Large intestine (tissue), 3 donors: ENCODE measurements around the gene DCST1. TPM values are rescaled to one million over a fixed set of nuclear protein-coding genes. Genes with fewer than 3 reads are reported as not detected.

Experiments
- DNase-seq, 2 donors: peaks; one replicate each; pipeline versions ENCODE4 v3.0.0 to v3.0.0-alpha.2; 2013
- H3K27ac ChIP-seq: one replicate; pipeline ENCODE4 v1.5.1; 2013; ENCODE audit warnings: low read length
- H3K27me3 ChIP-seq: 2 replicates; pipeline ENCODE4 v1.6.1; 2013; ENCODE audit warnings: low read length; ENCODE audit not compliant: control insufficient read depth, insufficient read depth
- H3K36me3 ChIP-seq: 2 replicates; pipeline ENCODE4 v1.6.1; 2013; ENCODE audit warnings: low read length; ENCODE audit not compliant: control insufficient read depth, insufficient read depth
- H3K4me1 ChIP-seq: one replicate; pipeline ENCODE4 v1.6.1; 2013; ENCODE audit warnings: low read length; ENCODE audit not compliant: control insufficient read depth, insufficient read depth
- H3K4me3 ChIP-seq: one replicate; pipeline ENCODE4 v1.5.1; 2013; ENCODE audit warnings: low read length
- H3K9me3 ChIP-seq: one replicate; pipeline ENCODE4 v1.6.1; 2013; ENCODE audit warnings: mild to moderate bottlenecking, low read depth, low read length, moderate library complexity; ENCODE audit not compliant: control insufficient read depth
- WGBS: methylation state at CpG from one replicate; pipeline ENCODE4 v1.1.5; 2013; ENCODE audit warnings: low lambda C conversion rate; ENCODE audit not compliant: insufficient coverage; 5-methylcytosine and 5-hydroxymethylcytosine counted together
- polyA plus RNA-seq: library from polyadenylated mRNA; unstranded; fragments of 120-200 nt; gene quantifications from one replicate; pipeline ENCODE4 v1.2.1, GENCODE V29; 2013

DCST1 gene
- polyA plus RNA-seq, 1 donor = 0.88 TPM

DNA sequence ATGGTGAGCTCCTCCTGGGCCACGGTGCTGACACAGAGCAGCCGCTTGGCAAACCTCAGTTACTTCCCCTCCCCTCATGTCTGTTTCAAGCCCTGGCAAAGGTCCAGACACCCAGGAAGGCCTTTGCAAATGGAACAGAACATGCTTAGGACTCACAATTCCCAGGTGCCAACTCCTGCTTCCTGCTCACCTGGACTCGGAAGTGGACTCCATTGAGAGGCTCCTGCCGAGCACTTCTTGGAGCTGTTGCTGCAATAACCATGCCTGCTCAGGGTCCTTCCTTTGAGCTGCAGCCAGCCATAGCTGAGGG lies 10.7 kb upstream of the DCST1 start:
- H3K27me3 ChIP-seq = no peaks in the 10 kb centered on the region
- no CpG with 5 or more reads among the region's 4 CpGs for WGBS
- H3K4me1 ChIP-seq = peaks cover 12% of the 10 kb centered on the region
- no peak overlapping the region for H3K27ac ChIP-seq
- H3K4me3 ChIP-seq = no peak overlapping the region
- H3K36me3 ChIP-seq = no peaks in the 10 kb centered on the region
- DNase-seq = no peak
- H3K9me3 ChIP-seq = no peaks in the 10 kb centered on the region

GRCh38 chr1:155023627-155024026 lies 10.0 kb upstream of the DCST1 start:
- Histone ChIP-seq H3K27me3 (no peaks in the 10 kb centered on the region), H3K27ac (no peak overlapping the region)
- WGBS = 64% methylated on average over 2 of the region's 5 CpGs

GRCh38 chr1:155024315-155024714 lies 9.3 kb upstream of the DCST1 start:
- Histone ChIP-seq H3K9me3 (no peaks in the 10 kb centered on the region), H3K27ac (no peak overlapping the region), H3K4me1 (no peaks in the 10 kb centered on the region), H3K36me3 (no peaks in the 10 kb centered on the region), H3K27me3 (no peaks in the 10 kb centered on the region), H3K4me3 (no peak overlapping the region)
- DNase-seq = no peak
- 100% methylated on average over 1 of the region's 9 CpGs for WGBS

More at GRCh38 chr1:155023627-155024026, 10.0 kb upstream of the DCST1 start:
- Histone ChIP-seq H3K9me3 (no peaks in the 10 kb centered on the region), H3K36me3 (no peaks in the 10 kb centered on the region), H3K4me1 (peaks cover 6% of the 10 kb centered on the region), H3K4me3 (no peak overlapping the region)
- no peak for DNase-seq

DNA sequence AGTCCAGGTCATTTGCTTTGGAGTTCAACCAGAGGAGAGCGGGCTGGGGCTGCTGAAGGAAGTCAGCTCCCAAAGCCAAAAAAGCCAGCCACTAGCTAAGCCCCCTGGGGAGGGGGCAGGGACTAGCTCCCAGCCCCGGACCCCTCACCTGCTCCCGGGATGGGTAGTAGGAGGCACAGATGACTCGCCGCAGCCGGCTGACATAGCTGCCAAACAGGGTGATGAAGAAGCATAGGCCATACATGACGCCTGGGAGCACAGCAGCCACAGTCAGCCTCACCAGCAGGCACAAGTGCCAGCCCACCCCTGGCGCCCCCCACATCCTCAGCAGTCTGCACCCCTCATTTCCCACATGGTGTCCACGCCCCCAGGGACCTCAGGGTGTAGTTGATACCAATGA lies 7.5 kb upstream of the DCST1 start:
- Histone ChIP-seq H3K36me3 (no peaks in the 10 kb centered on the region), H3K9me3 (no peaks in the 10 kb centered on the region), H3K4me1 (no peaks in the 10 kb centered on the region), H3K27me3 (no peaks in the 10 kb centered on the region), H3K27ac (no peak overlapping the region), H3K4me3 (no peak overlapping the region)
- DNase-seq = no peak
- WGBS = no CpG with 5 or more reads among the region's 9 CpGs

- Histone ChIP-seq H3K27me3 (no peaks in the 10 kb centered on the region), H3K36me3 (no peaks in the 10 kb centered on the region)
Observed at GRCh38 chr1:155026588-155026987, 7.0 kb upstream of the DCST1 start.

DNA sequence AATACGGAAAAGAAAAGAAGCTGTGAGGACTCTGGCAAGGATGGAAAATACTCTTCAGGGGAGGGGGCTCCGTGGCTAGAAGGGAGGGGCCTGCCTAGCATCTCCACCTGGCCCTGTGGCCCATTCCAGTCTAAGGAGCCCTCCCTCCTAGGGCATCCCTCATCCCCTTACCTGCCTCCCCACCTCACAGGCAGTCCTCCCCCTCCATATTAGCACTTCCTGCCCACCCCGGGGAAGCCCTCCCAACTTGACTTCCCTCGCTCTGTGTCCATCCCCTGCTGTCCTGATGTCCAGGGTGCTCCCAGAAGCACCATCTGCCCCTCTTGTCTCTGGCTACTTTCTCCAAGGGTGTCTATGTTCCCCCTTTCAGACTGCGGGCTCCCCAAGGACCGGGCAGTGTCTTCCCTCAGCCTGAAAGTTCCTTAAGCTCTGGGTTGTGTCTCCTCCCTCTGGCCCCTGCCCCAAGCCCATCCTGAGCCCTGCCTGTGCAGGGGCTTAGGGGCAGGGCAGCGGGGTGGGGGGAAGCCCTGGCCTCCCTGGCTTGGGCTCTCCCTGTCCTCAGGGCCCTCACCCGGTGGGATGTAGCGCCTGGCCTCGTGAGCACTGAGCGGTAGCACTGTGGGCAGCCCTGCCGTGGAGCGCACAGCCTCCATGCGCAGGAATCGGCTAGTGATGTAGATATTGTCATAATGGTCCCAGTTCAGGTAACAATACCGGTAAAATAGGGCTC lies 3.9 kb upstream of the DCST1 start:
- Histone ChIP-seq H3K4me1 (no peaks in the 10 kb centered on the region), H3K27ac (no peak overlapping the region), H3K36me3 (no peaks in the 10 kb centered on the region), H3K27me3 (no peaks in the 10 kb centered on the region), H3K4me3 (no peak overlapping the region), H3K9me3 (no peaks in the 10 kb centered on the region)
- DNase-seq = no peak
- no CpG with 5 or more reads among the region's 16 CpGs for WGBS

More at GRCh38 chr1:155026588-155026987, 7.0 kb upstream of the DCST1 start:
- DNase-seq = no peak
- Histone ChIP-seq H3K4me1 (no peaks in the 10 kb centered on the region), H3K4me3 (no peak overlapping the region), H3K27ac (no peak overlapping the region), H3K9me3 (no peaks in the 10 kb centered on the region)
- whole genome bisulfite sequencing = no CpG with 5 or more reads among the region's 6 CpGs

- Histone ChIP-seq H3K9me3 (no peaks in the 10 kb centered on the region), H3K4me1 (no peaks in the 10 kb centered on the region), H3K36me3 (no peaks in the 10 kb centered on the region), H3K4me3 (no peak overlapping the region), H3K27ac (no peak overlapping the region), H3K27me3 (no peaks in the 10 kb centered on the region)
- no CpG with 5 or more reads among the region's 15 CpGs for WGBS
- no peak for DNase-seq
Observed at GRCh38 chr1:155030243-155030795, 3.3 kb upstream of the DCST1 start.

DNA sequence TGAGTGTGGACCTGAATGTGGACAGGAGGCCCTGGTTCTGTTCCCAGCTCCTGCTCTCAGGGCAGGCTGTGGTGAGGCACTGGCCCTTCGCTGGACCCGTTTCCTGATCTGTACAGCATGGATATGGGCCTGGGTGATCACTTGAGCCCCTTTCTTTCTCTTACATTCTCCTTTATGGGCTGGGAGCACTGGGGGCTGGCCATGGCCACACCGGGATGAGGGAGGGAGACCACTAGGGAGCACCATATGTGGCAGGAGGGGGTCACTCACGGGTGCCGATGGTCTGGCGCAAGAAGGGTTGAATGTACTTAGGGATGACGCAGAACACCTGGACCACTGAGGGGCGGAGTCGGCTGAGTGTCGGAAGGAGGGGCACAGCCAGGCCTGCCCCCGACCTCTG lies 2.7 kb upstream of the DCST1 start:
- Histone ChIP-seq H3K27me3 (no peaks in the 10 kb centered on the region), H3K4me3 (no peak overlapping the region), H3K27ac (no peak overlapping the region), H3K36me3 (no peaks in the 10 kb centered on the region), H3K4me1 (no peaks in the 10 kb centered on the region), H3K9me3 (no peaks in the 10 kb centered on the region)
- no peak for DNase-seq
- no CpG with 5 or more reads among the region's 11 CpGs for WGBS

GRCh38 chr1:155032886-155033285 lies 738 bp upstream of the DCST1 start:
- no peak for DNase-seq

DNA sequence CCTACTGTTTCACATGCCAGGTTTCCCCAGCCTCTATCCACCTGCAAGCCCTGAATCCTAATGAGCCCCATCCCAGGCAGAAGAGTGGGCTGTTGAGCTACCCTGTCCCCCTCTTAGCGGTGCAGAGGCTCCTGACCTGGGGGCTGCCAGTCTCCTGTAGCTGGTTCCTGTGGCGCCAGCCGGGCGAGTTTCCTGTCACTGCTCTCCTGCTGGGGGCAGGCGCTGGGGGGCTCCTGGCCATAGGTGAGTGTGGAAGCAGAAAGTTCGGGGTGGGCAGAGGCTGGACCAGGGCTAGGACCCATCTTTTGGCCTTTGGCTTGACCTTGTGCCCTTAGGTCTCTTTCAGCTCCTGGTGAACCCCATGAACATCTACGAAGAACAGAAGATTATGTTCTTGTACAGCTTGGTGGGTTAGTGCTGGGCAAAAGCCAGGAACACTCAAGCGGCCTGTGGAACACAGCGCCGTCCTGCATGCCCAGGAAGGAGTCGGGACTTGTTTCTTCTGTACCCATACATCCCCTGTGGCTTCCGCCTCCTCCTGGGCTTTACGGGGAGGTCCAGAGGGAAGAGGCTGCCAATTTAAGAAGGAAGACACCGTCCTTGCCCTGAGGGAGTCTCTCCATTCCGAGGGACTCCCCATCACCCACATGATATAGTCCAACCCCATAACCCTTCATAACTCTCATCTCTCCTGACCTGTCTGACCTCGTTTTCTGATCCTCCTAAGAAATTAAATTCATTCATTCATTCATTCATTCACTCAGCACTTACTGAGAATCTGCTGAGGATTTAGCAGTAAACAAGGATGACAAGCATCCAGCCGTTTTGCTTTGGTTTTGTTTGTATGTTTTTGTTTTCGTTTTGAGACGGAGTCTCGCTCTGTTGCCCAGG lies 939 bp downstream of the DCST1 start:
- H3K27me3 ChIP-seq = no peaks in the 10 kb centered on the region
- no peak overlapping the region for H3K27ac ChIP-seq
- no peak for DNase-seq
- H3K9me3 ChIP-seq = no peaks in the 10 kb centered on the region
- peaks cover 8% of the 10 kb centered on the region for H3K4me1 ChIP-seq
- 90% methylated on average over 2 of the region's 20 CpGs for WGBS
- H3K36me3 ChIP-seq = no peaks in the 10 kb centered on the region
- H3K4me3 ChIP-seq = no peak overlapping the region

More at GRCh38 chr1:155032886-155033285, 738 bp upstream of the DCST1 start:
- H3K27ac ChIP-seq = no peak overlapping the region
- peaks cover 2% of the 10 kb centered on the region for H3K4me1 ChIP-seq
- WGBS = no CpG with 5 or more reads among the region's 12 CpGs
- H3K9me3 ChIP-seq = no peaks in the 10 kb centered on the region
- no peak overlapping the region for H3K4me3 ChIP-seq
- no peaks in the 10 kb centered on the region for H3K27me3 ChIP-seq
- no peaks in the 10 kb centered on the region for H3K36me3 ChIP-seq
